GM23248 (cell line): ENCODE measurements around the gene SLC35F5.

ENCODE experiments used
- EZH2 ChIP-seq: fragments of 200-600 bp; sonication (generic); IDR thresholded peaks from 2 replicates; pipeline ENCODE4 v1.6.1; 2018; ENCODE audit warnings: antibody characterized with exemption, mild to moderate bottlenecking; ENCODE audit not compliant: insufficient read depth, poor library complexity, severe bottlenecking
- EZH2phosphoT487 ChIP-seq: fragments of 200-600 bp; sonication (generic); IDR thresholded peaks from 2 replicates; pipeline ENCODE4 v1.6.1; 2018; ENCODE audit warnings: antibody characterized with exemption, moderate library complexity, mild to moderate bottlenecking, low read depth; ENCODE audit not compliant: insufficient read depth

DNA sequence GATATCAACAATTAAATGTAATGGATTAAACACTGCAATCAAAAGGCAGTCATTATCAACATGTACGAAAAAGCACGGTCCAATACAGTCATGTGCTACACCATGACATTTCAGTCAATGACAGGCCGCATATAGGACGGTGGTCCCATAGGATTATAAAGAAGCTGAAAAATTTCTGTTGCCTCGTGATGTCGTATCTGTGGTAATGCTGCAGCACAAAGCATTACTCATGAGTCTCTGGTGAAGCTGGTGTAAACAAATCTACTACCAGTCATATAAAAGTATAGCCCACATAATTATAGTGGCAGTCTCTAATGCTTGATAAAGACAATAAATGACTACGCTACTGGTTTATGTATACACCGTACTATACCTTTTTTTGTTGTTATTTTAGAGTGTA, 71.0 kb downstream of the SLC35F5 start:
- TF ChIP-seq EZH2phosphoT487 (no peak), EZH2 (no peak)
